B cell (primary cell): ENCODE results near the gene GNB5.

Source experiments
- EZH2 ChIP-seq: IDR thresholded peaks from 2 replicates; pipeline ENCODE4 v1.6.1; 2012; ENCODE audit warnings: borderline replicate concordance, low read depth, mild to moderate bottlenecking, moderate library complexity, low read length; ENCODE audit not compliant: insufficient read depth, poor library complexity, severe bottlenecking
- TF ChIP-seq, protein P1 (sequence below): fragments of 200-600 bp; IDR thresholded peaks from one replicate; pipeline ENCODE4 v1.8.0; 2022; ENCODE audit warnings: antibody characterized with exemption, mild to moderate bottlenecking

DNA sequence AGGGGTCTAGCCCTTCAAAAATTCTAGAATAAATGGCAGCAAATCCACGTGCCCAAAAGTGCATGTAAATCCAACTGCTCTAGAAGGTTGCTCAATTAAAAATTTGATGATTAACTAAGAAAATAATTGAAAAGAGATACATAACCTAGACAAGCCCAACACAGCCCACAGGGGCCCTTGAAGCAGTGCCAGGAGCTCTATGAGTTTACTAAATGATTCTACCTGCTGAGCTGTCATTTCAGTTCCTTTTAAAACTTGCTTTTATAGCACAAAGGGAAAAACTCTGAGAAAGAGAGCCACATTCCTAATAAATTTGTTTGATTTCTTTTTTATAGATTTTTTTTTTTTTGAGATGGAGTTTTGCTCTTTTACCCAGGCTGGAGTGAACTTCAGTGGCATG is 38.9 kb upstream of the GNB5 start:
- TF ChIP-seq, protein P1, sequence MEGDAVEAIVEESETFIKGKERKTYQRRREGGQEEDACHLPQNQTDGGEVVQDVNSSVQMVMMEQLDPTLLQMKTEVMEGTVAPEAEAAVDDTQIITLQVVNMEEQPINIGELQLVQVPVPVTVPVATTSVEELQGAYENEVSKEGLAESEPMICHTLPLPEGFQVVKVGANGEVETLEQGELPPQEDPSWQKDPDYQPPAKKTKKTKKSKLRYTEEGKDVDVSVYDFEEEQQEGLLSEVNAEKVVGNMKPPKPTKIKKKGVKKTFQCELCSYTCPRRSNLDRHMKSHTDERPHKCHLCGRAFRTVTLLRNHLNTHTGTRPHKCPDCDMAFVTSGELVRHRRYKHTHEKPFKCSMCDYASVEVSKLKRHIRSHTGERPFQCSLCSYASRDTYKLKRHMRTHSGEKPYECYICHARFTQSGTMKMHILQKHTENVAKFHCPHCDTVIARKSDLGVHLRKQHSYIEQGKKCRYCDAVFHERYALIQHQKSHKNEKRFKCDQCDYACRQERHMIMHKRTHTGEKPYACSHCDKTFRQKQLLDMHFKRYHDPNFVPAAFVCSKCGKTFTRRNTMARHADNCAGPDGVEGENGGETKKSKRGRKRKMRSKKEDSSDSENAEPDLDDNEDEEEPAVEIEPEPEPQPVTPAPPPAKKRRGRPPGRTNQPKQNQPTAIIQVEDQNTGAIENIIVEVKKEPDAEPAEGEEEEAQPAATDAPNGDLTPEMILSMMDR: no peak
- TF ChIP-seq EZH2: no peak
